H7 (cell line): Measurements from ENCODE around the gene RABGAP1L. TPM values are rescaled to one million over a fixed set of nuclear protein-coding genes. Genes with fewer than 3 reads are reported as not detected.
"Not testable (repeated sequence)": the region's sequence is repeated elsewhere in the genome, so short reads cannot be mapped to it uniquely, and the experiment has no call there.

Experiments used
- DNase-seq: peaks from one replicate; pipeline ENCODE4 v3.0.0; 2012
- H3K27me3 ChIP-seq: 2 replicates; pipeline ENCODE4 v1.6.0; 2011; ENCODE audit warnings: mild to moderate bottlenecking, low read length; ENCODE audit not compliant: control insufficient read depth, insufficient read depth
- H3K36me3 ChIP-seq: replicated peaks from 2 replicates; pipeline ENCODE4 v1.5.1; 2011; ENCODE audit warnings: low read length; ENCODE audit not compliant: control insufficient read depth, insufficient read depth
- H3K4me3 ChIP-seq: 2 replicates; pipeline ENCODE4 v1.5.1; 2011; ENCODE audit warnings: low read depth, mild to moderate bottlenecking, control low read depth, low read length, moderate library complexity; ENCODE audit not compliant: insufficient read depth
- total RNA-seq: library from RNA; depleted of rRNA; stranded (reverse); fragments of >200 nt; shearing (Covaris generic); gene quantifications from 2 replicates; pipeline ENCODE4 v1.2.3, GENCODE V29; 2014

The RABGAP1L gene
- total RNA-seq, 1 experiment from 2014 or later: 31.9 TPM

DNA sequence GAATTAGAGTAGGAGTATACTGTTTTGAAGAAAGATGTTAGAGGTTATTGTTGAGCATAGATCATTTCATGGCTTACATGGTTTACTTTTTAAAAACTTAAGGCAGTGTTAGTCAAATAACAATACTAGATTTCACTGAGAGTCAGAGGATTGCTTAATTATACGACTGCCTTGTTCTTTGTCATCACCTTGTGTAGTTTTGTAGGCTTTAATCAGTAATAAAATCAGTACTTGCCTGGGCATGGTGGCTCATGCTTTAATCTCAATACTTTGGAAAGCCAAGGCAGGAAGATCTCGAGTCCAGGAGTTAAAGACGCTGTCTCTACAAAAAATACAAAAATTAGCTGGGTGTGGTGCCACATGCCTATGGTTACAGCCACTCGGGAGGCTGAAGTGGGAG lies 247.1 kb downstream of the RABGAP1L start:
- Histone ChIP-seq H3K36me3 (no peaks in the 10 kb centered on the region), H3K4me3 (no peak overlapping the region), H3K27me3 (no peaks in the 10 kb centered on the region)
- no peak for DNase-seq

DNA sequence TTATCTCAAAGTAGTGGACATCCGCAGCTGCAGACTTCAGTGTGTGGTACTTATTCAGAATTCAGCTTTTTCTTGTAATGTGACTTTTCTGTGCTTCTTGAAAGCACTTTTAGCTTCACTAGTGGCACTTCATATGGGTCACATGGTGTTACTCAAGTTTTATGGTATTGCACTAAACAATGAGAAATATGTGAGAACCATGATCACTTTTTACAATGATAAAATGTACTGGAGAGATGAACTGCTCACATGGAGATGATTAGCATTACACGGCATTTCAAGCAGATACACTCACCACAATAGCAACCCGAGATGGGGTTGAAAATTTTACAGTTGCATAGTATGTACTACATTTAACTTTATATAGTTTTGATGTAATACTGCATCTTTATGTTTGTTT lies 248.3 kb downstream of the RABGAP1L start:
- H3K27me3 ChIP-seq: no peaks in the 10 kb centered on the region
- no peak overlapping the region for H3K4me3 ChIP-seq
- DNase-seq: no peak
- no peaks in the 10 kb centered on the region for H3K36me3 ChIP-seq

DNA sequence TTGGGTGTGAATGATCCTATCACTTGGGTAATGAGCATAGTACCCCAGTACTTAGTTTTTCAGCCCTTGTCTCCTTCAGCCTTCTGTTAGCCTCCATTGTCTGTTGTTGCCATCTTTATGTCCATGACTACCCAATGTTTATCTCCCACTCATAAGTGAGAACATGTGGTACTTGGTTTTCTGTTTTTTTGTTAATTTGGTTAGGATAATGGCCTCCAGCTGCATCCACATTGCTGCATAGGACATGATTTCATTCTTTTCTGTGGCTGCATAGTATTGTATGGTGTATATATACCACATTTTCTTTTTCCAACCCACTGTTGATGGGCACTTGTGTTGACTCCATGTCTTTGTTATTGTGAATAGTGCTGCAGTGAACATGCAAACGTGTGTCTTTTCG lies 248.8 kb downstream of the RABGAP1L start:
- no peak for DNase-seq
- Histone ChIP-seq H3K27me3 (no peaks in the 10 kb centered on the region), H3K4me3 (no peak overlapping the region), H3K36me3 (no peaks in the 10 kb centered on the region)

GRCh38 chr1:174409801-174410200 lies 250.5 kb downstream of the RABGAP1L start:
- not testable (repeated sequence) for H3K27me3 ChIP-seq, H3K4me3 ChIP-seq, DNase-seq, H3K36me3 ChIP-seq

- Histone ChIP-seq H3K4me3 (no peak overlapping the region), H3K27me3 (no peaks in the 10 kb centered on the region), H3K36me3 (no peaks in the 10 kb centered on the region)
- DNase-seq: peak; percentile 4
Measured at GRCh38 chr1:174413632-174414031, 254.3 kb downstream of the RABGAP1L start.

DNA sequence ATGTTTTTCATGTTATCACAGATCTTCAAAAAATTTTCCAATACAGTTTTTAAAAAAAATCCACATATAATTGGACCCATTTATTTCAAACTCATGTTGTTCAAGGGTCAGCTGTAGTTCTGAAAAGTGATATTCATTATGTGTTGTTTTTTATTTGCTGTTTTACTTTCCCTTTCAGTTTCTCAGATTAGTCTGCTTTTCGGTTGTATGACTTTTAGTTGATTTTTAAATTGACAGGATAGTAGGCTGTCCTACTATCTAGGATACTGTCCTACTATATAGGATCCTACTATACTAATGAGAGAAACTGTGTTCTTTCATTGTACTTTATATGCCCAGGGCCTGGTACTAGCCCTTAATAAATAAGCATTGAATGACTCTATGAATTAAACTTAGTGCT lies 254.9 kb downstream of the RABGAP1L start:
- no peak overlapping the region for H3K4me3 ChIP-seq
- H3K27me3 ChIP-seq: no peaks in the 10 kb centered on the region
- no peaks in the 10 kb centered on the region for H3K36me3 ChIP-seq
- no peak for DNase-seq

GRCh38 chr1:174415506-174415905 lies 256.2 kb downstream of the RABGAP1L start:
- no peak overlapping the region for H3K4me3 ChIP-seq
- no peaks in the 10 kb centered on the region for H3K36me3 ChIP-seq
- no peak for DNase-seq
- H3K27me3 ChIP-seq: no peaks in the 10 kb centered on the region

- Histone ChIP-seq H3K27me3 (no peaks in the 10 kb centered on the region), H3K36me3 (no peaks in the 10 kb centered on the region), H3K4me3 (no peak overlapping the region)
- no peak for DNase-seq
Measured at GRCh38 chr1:174417921-174418320, 258.6 kb downstream of the RABGAP1L start.

GRCh38 chr1:174425121-174425520 lies 265.8 kb downstream of the RABGAP1L start:
- H3K27me3 ChIP-seq: no peaks in the 10 kb centered on the region
- no peaks in the 10 kb centered on the region for H3K36me3 ChIP-seq
- H3K4me3 ChIP-seq: no peak overlapping the region
- no peak for DNase-seq

DNA sequence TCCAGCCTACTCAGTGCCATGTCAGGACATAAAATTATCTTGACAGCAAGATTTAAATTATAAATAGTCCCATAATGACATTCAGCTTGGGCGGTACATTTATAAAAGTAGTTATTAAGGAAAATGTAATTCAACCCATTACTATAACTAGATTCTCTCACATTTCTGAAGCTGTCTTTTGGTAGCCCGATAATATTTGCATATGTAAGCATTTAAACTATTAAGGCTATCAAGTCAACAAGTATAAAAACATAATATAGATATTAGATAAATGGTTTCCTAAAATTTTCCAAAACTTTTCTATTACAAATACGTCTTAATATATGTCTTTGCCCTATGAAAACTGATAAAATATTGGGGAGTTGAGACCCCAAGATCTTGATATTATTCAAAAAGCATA lies 266.8 kb downstream of the RABGAP1L start:
- H3K27me3 ChIP-seq: no peaks in the 10 kb centered on the region
- H3K36me3 ChIP-seq: no peaks in the 10 kb centered on the region
- no peak for DNase-seq
- H3K4me3 ChIP-seq: no peak overlapping the region

DNA sequence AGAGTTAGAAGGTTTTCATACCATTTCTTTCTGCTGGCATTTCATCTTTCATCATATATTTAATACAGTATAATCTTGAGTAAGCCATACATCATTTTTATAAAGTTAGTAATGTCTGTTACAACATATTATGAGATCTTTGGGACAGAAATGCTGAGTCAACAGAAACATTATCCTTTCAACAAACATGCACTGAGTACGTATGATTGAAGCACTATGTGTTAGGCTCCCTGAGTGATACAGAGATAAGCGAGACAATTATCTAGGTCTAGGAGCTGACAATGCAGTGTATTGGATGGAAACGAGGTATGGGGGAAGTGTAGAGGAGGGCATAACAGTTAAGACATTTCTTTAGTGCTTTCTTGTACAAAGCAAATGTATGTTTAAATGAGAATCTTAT lies 268.7 kb downstream of the RABGAP1L start:
- no peak for DNase-seq
- Histone ChIP-seq H3K4me3 (no peak overlapping the region), H3K36me3 (no peaks in the 10 kb centered on the region), H3K27me3 (no peaks in the 10 kb centered on the region)

- no peak overlapping the region for H3K4me3 ChIP-seq
Measured at GRCh38 chr1:174428739-174429138, 269.4 kb downstream of the RABGAP1L start.

DNA sequence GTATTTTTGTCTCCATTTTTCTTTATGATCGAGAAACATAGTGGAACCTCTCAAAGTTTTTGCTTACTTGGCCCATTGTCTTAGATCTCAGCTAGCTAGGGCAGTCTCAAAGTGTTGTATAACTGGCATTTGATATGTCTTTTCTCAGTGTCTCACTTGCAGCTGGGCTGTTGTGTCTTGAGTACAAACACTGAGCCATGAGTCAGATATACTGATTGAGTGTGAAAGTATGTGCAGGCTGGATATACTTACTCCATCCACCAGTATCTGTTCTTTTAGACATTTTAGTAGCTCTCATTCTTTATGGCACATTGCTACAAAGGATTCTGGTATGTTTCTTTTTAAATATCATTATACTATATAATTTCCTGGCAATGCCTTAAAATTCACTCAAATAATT lies 274.1 kb downstream of the RABGAP1L start:
- no peak for DNase-seq
- H3K36me3 ChIP-seq: no peaks in the 10 kb centered on the region
- no peaks in the 10 kb centered on the region for H3K27me3 ChIP-seq
- no peak overlapping the region for H3K4me3 ChIP-seq

More at GRCh38 chr1:174428739-174429138, 269.4 kb downstream of the RABGAP1L start:
- no peak for DNase-seq
- H3K27me3 ChIP-seq: no peaks in the 10 kb centered on the region
- no peaks in the 10 kb centered on the region for H3K36me3 ChIP-seq

DNA sequence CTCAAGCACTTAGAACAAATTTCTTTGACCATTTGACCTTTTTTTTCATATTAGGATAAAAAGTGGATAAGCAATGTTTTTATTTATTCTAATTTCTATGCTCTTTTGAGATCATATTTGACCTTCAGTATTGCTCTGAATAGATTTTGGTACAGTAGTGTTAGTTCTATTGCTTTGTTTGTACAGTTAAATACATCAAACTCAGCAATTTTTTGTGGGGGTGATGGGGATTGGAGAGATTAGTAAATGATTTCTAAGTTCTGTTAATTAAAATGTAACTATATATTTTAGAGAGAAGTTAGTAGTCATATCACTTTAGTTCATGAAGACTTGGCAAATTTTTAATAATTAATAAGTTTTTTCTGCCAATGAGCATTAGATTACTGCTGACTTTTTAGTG lies 286.0 kb downstream of the RABGAP1L start:
- no peaks in the 10 kb centered on the region for H3K27me3 ChIP-seq
- no peak overlapping the region for H3K4me3 ChIP-seq
- DNase-seq: no peak
- no peaks in the 10 kb centered on the region for H3K36me3 ChIP-seq

DNA sequence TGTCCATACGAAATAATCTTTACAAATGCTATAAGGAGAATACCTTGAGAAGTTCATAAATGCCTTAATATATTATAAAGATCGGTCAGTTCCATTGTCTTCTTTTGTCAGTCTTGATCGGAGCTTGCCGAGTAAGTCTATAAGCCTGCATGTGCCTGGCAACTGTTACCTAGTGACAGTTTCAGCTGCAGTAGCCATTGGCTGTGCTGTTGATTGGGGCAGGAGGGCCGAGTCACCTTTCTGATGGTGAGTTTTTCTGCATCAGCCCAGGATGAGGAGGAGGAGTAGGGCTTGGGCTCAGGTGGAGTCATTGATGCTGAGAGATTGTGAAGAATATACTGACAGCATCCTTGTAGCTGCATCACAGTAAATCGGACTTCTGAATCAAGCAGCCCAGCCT lies 286.5 kb downstream of the RABGAP1L start:
- H3K36me3 ChIP-seq: no peaks in the 10 kb centered on the region
- H3K4me3 ChIP-seq: no peak overlapping the region
- DNase-seq: peak; percentile 16
- no peaks in the 10 kb centered on the region for H3K27me3 ChIP-seq

- no peak for DNase-seq
- H3K4me3 ChIP-seq: no peak within 1 kb of the TSS
- H3K36me3 ChIP-seq: no peaks in the 10 kb centered on the region
- H3K27me3 ChIP-seq: no peaks in the 10 kb centered on the region
Measured at GRCh38 chr1:174447866-174448530, 288.7 kb downstream of the RABGAP1L start, which contains the start of gene GPR52. TSS of gene GPR52 (plus strand) at chr1:174447964. CDS start at chr1:174448112, 148 bp downstream.
